Fibroblast of pulmonary artery (primary cell): Measurements from ENCODE around the gene OSBPL8.

Source experiments
- DNase-seq: peaks from one replicate; pipeline ENCODE4 v3.0.0-alpha.2; 2010; ENCODE audit warnings: low read depth
- H3K4me3 ChIP-seq: replicated peaks from 2 replicates; pipeline ENCODE4 v1.5.1; 2011; ENCODE audit warnings: low read depth, mild to moderate bottlenecking, control low read depth, low read length, moderate library complexity
- CTCF ChIP-seq: IDR thresholded peaks from 2 replicates; pipeline ENCODE4 v1.5.1; 2011; ENCODE audit warnings: mild to moderate bottlenecking, control low read depth, low read length, inconsistent platforms; ENCODE audit errors: missing control alignments

The OSBPL8 gene

GRCh38 chr12:76556368-76556767, 3.2 kb downstream of the OSBPL8 start:
- H3K4me3 ChIP-seq = no peak overlapping the region
- no peak for DNase-seq
- no peak for TF ChIP-seq CTCF

GRCh38 chr12:76555797-76556196, 3.8 kb downstream of the OSBPL8 start:
- no peak for TF ChIP-seq CTCF

GRCh38 chr12:76555231-76555767, 4.3 kb downstream of the OSBPL8 start:
- no peak overlapping the region for H3K4me3 ChIP-seq
- DNase-seq = no peak
- peak; percentile 13 for TF ChIP-seq CTCF

More at GRCh38 chr12:76555797-76556196, 3.8 kb downstream of the OSBPL8 start:
- H3K4me3 ChIP-seq = no peak overlapping the region
- no peak for DNase-seq

- H3K4me3 ChIP-seq = no peak overlapping the region
- no peak for TF ChIP-seq CTCF
- DNase-seq = no peak
Observed at GRCh38 chr12:76554405-76555230, 5.0 kb downstream of the OSBPL8 start.

GRCh38 chr12:76552343-76552938, 7.1 kb downstream of the OSBPL8 start:
- peak; percentile 31 for DNase-seq
- TF ChIP-seq CTCF = no peak
- no peak overlapping the region for H3K4me3 ChIP-seq

GRCh38 chr12:76551482-76551888, 8.1 kb downstream of the OSBPL8 start:
- DNase-seq = no peak
- TF ChIP-seq CTCF = no peak
- no peak overlapping the region for H3K4me3 ChIP-seq
